Peyer's patch (tissue), 4 donors: Measurements from ENCODE around the gene GPSM1.

ENCODE experiments used
- CTCF ChIP-seq, 6 experiments: fragments of 450-650 bp in 4 of 6; fragments of 200-600 bp in 2 of 6; sonication (generic) in 1 of 6; IDR thresholded peaks; one replicate each; pipeline ENCODE4 v1.5.1; 2017 to 2019; ENCODE audit warnings: antibody characterized with exemption in 6 of 6, mild to moderate bottlenecking in 3 of 6, moderate library complexity in 1 of 6
- POLR2A ChIP-seq, 2 donors: fragments of 450-650 bp; IDR thresholded peaks; one replicate each; pipeline ENCODE4 v1.5.1; 2017; ENCODE audit warnings: antibody characterized with exemption in 2 of 2, mild to moderate bottlenecking in 2 of 2, moderate library complexity in 2 of 2

- TF ChIP-seq CTCF (IDR thresholded peaks at IDR 0.05) (no peak), POLR2A (IDR thresholded peaks at IDR 0.05) (no peak)
Measured at GRCh38 chr9:136307215-136307750, 20.1 kb upstream of the GPSM1 start.
